ENCODE measurements around the gene HOXB13. TPM values are rescaled to one million over a fixed set of nuclear protein-coding genes. Genes with fewer than 3 reads are reported as not detected.
A peak's percentile ranks its signal among the peaks of the same experiment; 100 is the strongest.

Gene HOXB13
- total RNA-seq, 1 donor from 2014 or later: not detected

- TF ChIP-seq EZH2 (IDR thresholded peaks at IDR 0.05) (no peak), EZH2phosphoT487 (IDR thresholded peaks at IDR 0.05) (no peak), CTCF (IDR thresholded peaks at IDR 0.05) (no peak)
- H3K27me3 ChIP-seq: peaks cover 100% of the 10 kb centered on the region
Observed at GRCh38 chr17:48727415-48728175, 955 bp downstream of the HOXB13 start.

GRCh38 chr17:48726916-48727286, 1.6 kb downstream of the HOXB13 start:
- no peak overlapping the region for H2AFZ ChIP-seq (replicated peaks)
- peaks cover 100% of the 10 kb centered on the region for H3K27me3 ChIP-seq
- Mint-ChIP-seq H3K4me1 (peaks cover 2% of the 10 kb centered on the region), H3K27ac (no peak overlapping the region), H3K4me3 (no peak overlapping the region), H3K9me3 (peaks cover 13% of the 10 kb centered on the region), H3K27me3 (ENCODE audit: insufficient read depth, low read depth) (peaks cover 98% of the 10 kb centered on the region), H3K36me3 (peaks cover 3% of the 10 kb centered on the region)
- TF ChIP-seq EZH2phosphoT487 (IDR thresholded peaks at IDR 0.05): no peak
- peak; percentile 52 for TF ChIP-seq EZH2 (IDR thresholded peaks at IDR 0.05)
- TF ChIP-seq CTCF (IDR thresholded peaks at IDR 0.05): no peak
- no peaks in the 10 kb centered on the region for H3K9me3 ChIP-seq (ENCODE audit: low read depth)
- H4K20me1 ChIP-seq (ENCODE audit: low read depth): peaks cover 82% of the 10 kb centered on the region
- H3K9ac ChIP-seq: no peak overlapping the region
- H3K4me1 ChIP-seq: no peaks in the 10 kb centered on the region
- H3K79me2 ChIP-seq (ENCODE audit: low read depth): no peaks in the 10 kb centered on the region
- H3K27ac ChIP-seq: no peak overlapping the region
- DNase-seq (ENCODE audit: low spot score): no peak
- no peak overlapping the region for H3K4me3 ChIP-seq
- no peak overlapping the region for H3K4me2 ChIP-seq
- H3K36me3 ChIP-seq: no peaks in the 10 kb centered on the region
- peaks cover 7% of the 10 kb centered on the region for H3F3A ChIP-seq (ENCODE audit: low read depth)

More at GRCh38 chr17:48727415-48728175, 955 bp downstream of the HOXB13 start:
- Histone ChIP-seq H3K4me1 (no peaks in the 10 kb centered on the region), H4K20me1 (ENCODE audit: low read depth) (peaks cover 82% of the 10 kb centered on the region), H3F3A (ENCODE audit: low read depth) (peaks cover 7% of the 10 kb centered on the region), H3K4me3 (no peak overlapping the region), H3K9me3 (ENCODE audit: low read depth) (no peaks in the 10 kb centered on the region), H3K4me2 (no peak overlapping the region), H2AFZ (replicated peaks) (no peak overlapping the region), H3K79me2 (ENCODE audit: low read depth) (no peaks in the 10 kb centered on the region), H3K9ac (no peak overlapping the region), H3K27ac (no peak overlapping the region), H3K36me3 (no peaks in the 10 kb centered on the region)
- H3K27me3 Mint-ChIP-seq (ENCODE audit: insufficient read depth, low read depth): peaks cover 98% of the 10 kb centered on the region
- peaks cover 13% of the 10 kb centered on the region for H3K9me3 Mint-ChIP-seq
- no peak for DNase-seq (ENCODE audit: low spot score)
- no peak overlapping the region for H3K4me3 Mint-ChIP-seq
- peaks cover 3% of the 10 kb centered on the region for H3K36me3 Mint-ChIP-seq
- peaks cover 2% of the 10 kb centered on the region for H3K4me1 Mint-ChIP-seq
- H3K27ac Mint-ChIP-seq: no peak overlapping the region

GRCh38 chr17:48726114-48726915, 2.2 kb downstream of the HOXB13 start:
- H3K4me1 ChIP-seq: no peaks in the 10 kb centered on the region
- no peak overlapping the region for H3K4me2 ChIP-seq
- Mint-ChIP-seq H3K27ac (no peak overlapping the region), H3K4me1 (peaks cover 2% of the 10 kb centered on the region), H3K36me3 (peaks cover 3% of the 10 kb centered on the region), H3K9me3 (peaks cover 13% of the 10 kb centered on the region), H3K27me3 (ENCODE audit: insufficient read depth, low read depth) (peaks cover 97% of the 10 kb centered on the region), H3K4me3 (no peak overlapping the region)
- no peaks in the 10 kb centered on the region for H3K36me3 ChIP-seq
- H3K27ac ChIP-seq: no peak overlapping the region
- H3F3A ChIP-seq (ENCODE audit: low read depth): peaks cover 7% of the 10 kb centered on the region
- no peaks in the 10 kb centered on the region for H3K9me3 ChIP-seq (ENCODE audit: low read depth)
- peaks cover 82% of the 10 kb centered on the region for H4K20me1 ChIP-seq (ENCODE audit: low read depth)
- H3K9ac ChIP-seq: no peak overlapping the region
- TF ChIP-seq EZH2 (IDR thresholded peaks at IDR 0.05) (no peak), EZH2phosphoT487 (IDR thresholded peaks at IDR 0.05) (no peak), CTCF (IDR thresholded peaks at IDR 0.05) (no peak)
- no peak for DNase-seq (ENCODE audit: low spot score)
- H2AFZ ChIP-seq (replicated peaks): no peak overlapping the region
- no peaks in the 10 kb centered on the region for H3K79me2 ChIP-seq (ENCODE audit: low read depth)
- H3K27me3 ChIP-seq: peaks cover 100% of the 10 kb centered on the region
- no peak overlapping the region for H3K4me3 ChIP-seq
